NT2/D1 (cell line): ENCODE measurements around the gene ADCY10.
"Not testable (repeated sequence)": the region's sequence is repeated elsewhere in the genome, so short reads cannot be mapped to it uniquely, and the experiment has no call there.

Source experiments
- DNase-seq: peaks from one replicate; pipeline ENCODE4 v3.0.0-alpha.2; 2011; ENCODE audit warnings: low read depth, low spot score
- H3K27me3 ChIP-seq: 2 replicates; pipeline ENCODE4 v1.6.0; 2011; ENCODE audit warnings: mild to moderate bottlenecking; ENCODE audit not compliant: insufficient read length, insufficient read depth
- H3K36me3 ChIP-seq: 2 replicates; pipeline ENCODE4 v1.6.1; 2011; ENCODE audit warnings: mild to moderate bottlenecking, low read length, mixed read lengths; ENCODE audit not compliant: insufficient read depth, insufficient read length
- H3K4me1 ChIP-seq: 2 replicates; pipeline ENCODE4 v1.5.1; 2011; ENCODE audit not compliant: insufficient read depth, insufficient read length
- H3K4me3 ChIP-seq: 2 replicates; pipeline ENCODE4 v1.5.1; 2011; ENCODE audit warnings: low read depth; ENCODE audit not compliant: insufficient read length
- H3K9ac ChIP-seq: 2 replicates; pipeline ENCODE4 v1.6.0; 2011; ENCODE audit warnings: low read depth; ENCODE audit not compliant: insufficient read length
- H3K9me3 ChIP-seq: 2 replicates; pipeline ENCODE4 v1.5.1; 2011; ENCODE audit warnings: mild to moderate bottlenecking, low read length; ENCODE audit not compliant: insufficient read depth
- SUZ12 ChIP-seq: IDR thresholded peaks from 2 replicates; pipeline ENCODE4 v1.6.1; 2011; ENCODE audit not compliant: insufficient read length, insufficient read depth; ENCODE audit errors: extremely low read depth
- YY1 ChIP-seq: IDR thresholded peaks from 2 replicates; pipeline ENCODE4 v1.6.1; 2011; ENCODE audit not compliant: insufficient read length, insufficient read depth
- ZNF274 ChIP-seq: IDR thresholded peaks from 2 replicates; pipeline ENCODE4 v1.6.1; 2011; ENCODE audit warnings: mild to moderate bottlenecking, low read depth, low read length

The ADCY10 gene

GRCh38 chr1:167849666-167850065 is 64.3 kb downstream of the ADCY10 start:
- Histone ChIP-seq H3K9ac (no peak overlapping the region), H3K36me3 (no peaks in the 10 kb centered on the region), H3K9me3 (no peaks in the 10 kb centered on the region), H3K4me1 (no peaks in the 10 kb centered on the region), H3K27me3 (no peaks in the 10 kb centered on the region), H3K4me3 (no peak overlapping the region)
- TF ChIP-seq YY1, result no peak
- no peak for TF ChIP-seq ZNF274
- no peak for TF ChIP-seq SUZ12
- no peak for DNase-seq

- Histone ChIP-seq H3K9me3 (no peaks in the 10 kb centered on the region), H3K4me1 (no peaks in the 10 kb centered on the region), H3K4me3 (no peak overlapping the region), H3K27me3 (no peaks in the 10 kb centered on the region), H3K36me3 (no peaks in the 10 kb centered on the region), H3K9ac (no peak overlapping the region)
- TF ChIP-seq YY1, result no peak
- TF ChIP-seq ZNF274, result no peak
- no peak for TF ChIP-seq SUZ12
- no peak for DNase-seq
Observed at GRCh38 chr1:167842872-167843271, 71.1 kb downstream of the ADCY10 start.

- H3K4me1 ChIP-seq, result no peaks in the 10 kb centered on the region
- H3K9me3 ChIP-seq, result no peaks in the 10 kb centered on the region
- no peaks in the 10 kb centered on the region for H3K27me3 ChIP-seq
- no peak overlapping the region for H3K4me3 ChIP-seq
- TF ChIP-seq YY1 (no peak), ZNF274 (no peak), SUZ12 (no peak)
- no peaks in the 10 kb centered on the region for H3K36me3 ChIP-seq
- no peak overlapping the region for H3K9ac ChIP-seq
- no peak for DNase-seq
Observed at GRCh38 chr1:167841530-167841929, 72.4 kb downstream of the ADCY10 start.

- H3K4me1 ChIP-seq, result no peaks in the 10 kb centered on the region
- no peaks in the 10 kb centered on the region for H3K36me3 ChIP-seq
- DNase-seq, result no peak
- H3K9ac ChIP-seq, result no peak overlapping the region
- no peak for TF ChIP-seq SUZ12
- TF ChIP-seq YY1, result no peak
- TF ChIP-seq ZNF274, result no peak
- H3K9me3 ChIP-seq, result no peaks in the 10 kb centered on the region
- no peaks in the 10 kb centered on the region for H3K27me3 ChIP-seq
- no peak overlapping the region for H3K4me3 ChIP-seq
Observed at GRCh38 chr1:167839009-167839408, 74.9 kb downstream of the ADCY10 start.

- DNase-seq, result no peak
- Histone ChIP-seq H3K4me3 (no peak overlapping the region), H3K27me3 (no peaks in the 10 kb centered on the region), H3K9me3 (no peaks in the 10 kb centered on the region), H3K4me1 (no peaks in the 10 kb centered on the region), H3K9ac (no peak overlapping the region), H3K36me3 (no peaks in the 10 kb centered on the region)
- no peak for TF ChIP-seq YY1
- TF ChIP-seq SUZ12, result no peak
- TF ChIP-seq ZNF274, result no peak
Observed at GRCh38 chr1:167837326-167837725, 76.6 kb downstream of the ADCY10 start.

- Histone ChIP-seq H3K4me1 (no peaks in the 10 kb centered on the region), H3K36me3 (no peaks in the 10 kb centered on the region), H3K9me3 (no peaks in the 10 kb centered on the region), H3K4me3 (no peak overlapping the region), H3K27me3 (no peaks in the 10 kb centered on the region), H3K9ac (no peak overlapping the region)
- DNase-seq, result no peak
- no peak for TF ChIP-seq ZNF274
- no peak for TF ChIP-seq SUZ12
- no peak for TF ChIP-seq YY1
Observed at GRCh38 chr1:167836197-167836596, 77.7 kb downstream of the ADCY10 start.

- Histone ChIP-seq H3K9me3 (no peaks in the 10 kb centered on the region), H3K27me3 (no peaks in the 10 kb centered on the region), H3K9ac (no peak overlapping the region), H3K4me1 (no peaks in the 10 kb centered on the region), H3K36me3 (no peaks in the 10 kb centered on the region), H3K4me3 (no peak overlapping the region)
- TF ChIP-seq SUZ12 (no peak), ZNF274 (no peak), YY1 (no peak)
- no peak for DNase-seq
Observed at GRCh38 chr1:167833904-167834303, 80.0 kb downstream of the ADCY10 start.

GRCh38 chr1:167832693-167833092 is 81.2 kb downstream of the ADCY10 start:
- no peaks in the 10 kb centered on the region for H3K27me3 ChIP-seq
- no peak overlapping the region for H3K4me3 ChIP-seq
- H3K9ac ChIP-seq, result no peak overlapping the region
- TF ChIP-seq SUZ12, result no peak
- TF ChIP-seq ZNF274, result no peak
- TF ChIP-seq YY1, result no peak
- no peaks in the 10 kb centered on the region for H3K4me1 ChIP-seq
- H3K36me3 ChIP-seq, result no peaks in the 10 kb centered on the region
- no peaks in the 10 kb centered on the region for H3K9me3 ChIP-seq
- DNase-seq, result no peak

- not testable (repeated sequence) for H3K36me3 ChIP-seq, H3K27me3 ChIP-seq, H3K9me3 ChIP-seq, H3K4me3 ChIP-seq, DNase-seq, H3K9ac ChIP-seq, H3K4me1 ChIP-seq
Observed at GRCh38 chr1:167830668-167831067, 83.3 kb downstream of the ADCY10 start.
